ENCODE data around the gene GRIP2. TPM values are rescaled to one million over a fixed set of nuclear protein-coding genes. Genes with fewer than 3 reads are reported as not detected.

GRIP2 gene
- total RNA-seq, 3 donors from 2014 or later (not counting 1 experiment from before 2014, with no cell fraction given): not detected

DNA sequence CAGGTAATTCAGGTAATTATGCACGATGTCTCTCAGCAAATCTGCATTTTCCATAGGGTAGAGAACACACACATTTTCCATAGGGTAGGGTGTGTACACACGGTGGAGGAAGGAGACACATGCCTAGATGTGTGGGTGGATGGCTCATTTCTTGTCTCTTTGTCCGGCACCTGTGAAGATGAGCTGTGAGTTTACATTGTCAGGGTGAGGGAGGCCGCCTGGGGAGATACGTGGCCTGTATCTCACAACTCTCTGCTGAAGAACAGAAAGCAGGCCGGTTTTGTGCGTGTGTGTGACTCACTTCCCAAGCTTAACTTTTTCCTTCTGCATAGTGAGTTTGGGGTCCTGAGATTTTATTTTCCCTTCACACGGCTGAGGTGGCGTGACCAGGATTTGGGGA lies 77.4 kb downstream of the GRIP2 start:
- Histone ChIP-seq H3K9me3 (ENCODE audit: control insufficient read depth, insufficient read depth, low read length) (no peaks in the 10 kb centered on the region), H3K4me1 (ENCODE audit: control insufficient read depth, insufficient read depth, low read length) (peaks cover 8% of the 10 kb centered on the region), H3K4me3 (ENCODE audit: low read length) (no peak overlapping the region), H3K36me3 (ENCODE audit: control insufficient read depth, insufficient read depth, low read length) (peaks cover 26% of the 10 kb centered on the region), H3K27ac (ENCODE audit: low read length) (no peak overlapping the region), H3K27me3 (ENCODE audit: control insufficient read depth, insufficient read depth, low read length) (no peaks in the 10 kb centered on the region)
- DNase-seq: no peak
- Mint-ChIP-seq H3K9me3 (no peaks in the 10 kb centered on the region), H3K27me3 (ENCODE audit: low read depth in 2 of 2) (no peaks in the 10 kb centered on the region), H3K4me3 (no peak overlapping the region), H3K4me1 (peaks cover 7 to 10% of the 10 kb centered on the region in 2 donors), H3K36me3 (no peaks in the 10 kb centered on the region), H3K27ac (no peak overlapping the region)
- TF ChIP-seq, protein P1, sequence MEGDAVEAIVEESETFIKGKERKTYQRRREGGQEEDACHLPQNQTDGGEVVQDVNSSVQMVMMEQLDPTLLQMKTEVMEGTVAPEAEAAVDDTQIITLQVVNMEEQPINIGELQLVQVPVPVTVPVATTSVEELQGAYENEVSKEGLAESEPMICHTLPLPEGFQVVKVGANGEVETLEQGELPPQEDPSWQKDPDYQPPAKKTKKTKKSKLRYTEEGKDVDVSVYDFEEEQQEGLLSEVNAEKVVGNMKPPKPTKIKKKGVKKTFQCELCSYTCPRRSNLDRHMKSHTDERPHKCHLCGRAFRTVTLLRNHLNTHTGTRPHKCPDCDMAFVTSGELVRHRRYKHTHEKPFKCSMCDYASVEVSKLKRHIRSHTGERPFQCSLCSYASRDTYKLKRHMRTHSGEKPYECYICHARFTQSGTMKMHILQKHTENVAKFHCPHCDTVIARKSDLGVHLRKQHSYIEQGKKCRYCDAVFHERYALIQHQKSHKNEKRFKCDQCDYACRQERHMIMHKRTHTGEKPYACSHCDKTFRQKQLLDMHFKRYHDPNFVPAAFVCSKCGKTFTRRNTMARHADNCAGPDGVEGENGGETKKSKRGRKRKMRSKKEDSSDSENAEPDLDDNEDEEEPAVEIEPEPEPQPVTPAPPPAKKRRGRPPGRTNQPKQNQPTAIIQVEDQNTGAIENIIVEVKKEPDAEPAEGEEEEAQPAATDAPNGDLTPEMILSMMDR (IDR thresholded peaks at IDR 0.05): no peak
- WGBS (ENCODE audit: insufficient coverage): 82% methylated on average over 9 of the region's 9 CpGs
- ATAC-seq: no peak
- intact Hi-C loops (cut with micrococcal nuclease): no loop called here

DNA sequence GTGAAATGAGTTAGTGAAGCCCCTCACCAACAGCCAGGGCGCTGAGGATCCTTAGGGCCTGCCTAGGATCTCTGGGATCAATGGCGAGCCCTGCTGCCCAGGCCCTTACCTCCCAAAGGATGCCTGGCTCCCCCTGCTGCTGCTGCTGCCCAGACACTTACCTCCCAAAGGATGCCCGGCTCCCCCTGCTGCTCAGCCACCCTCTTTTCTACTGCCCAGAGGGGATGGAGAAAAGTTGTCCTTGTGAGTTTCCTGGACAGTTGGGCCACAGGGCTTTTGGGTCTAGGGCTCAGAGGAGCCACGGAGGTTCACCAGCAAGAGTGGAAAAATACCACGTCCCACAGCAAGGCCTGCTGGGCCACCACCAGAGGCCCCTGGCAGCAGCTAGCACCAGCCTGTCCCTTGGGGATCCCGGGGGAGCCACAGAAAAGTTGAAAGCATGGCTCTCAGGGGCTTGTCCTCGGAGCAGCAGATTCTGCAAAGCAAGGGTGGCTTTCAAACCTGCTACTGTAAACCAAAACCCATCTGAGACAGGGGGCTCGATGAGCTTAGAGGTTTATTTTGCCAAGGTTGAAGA lies 78.3 kb downstream of the GRIP2 start:
- peaks cover 7 to 10% of the 10 kb centered on the region in 2 donors for H3K4me1 Mint-ChIP-seq
- peak overlapping the region in 1 of 2 donors; percentile 60 for H3K27ac Mint-ChIP-seq
- no peaks in the 10 kb centered on the region for H3K9me3 ChIP-seq (ENCODE audit: control insufficient read depth, insufficient read depth, low read length)
- TF ChIP-seq, protein P1 (IDR thresholded peaks at IDR 0.05): peak; percentile 44
- H3K9me3 Mint-ChIP-seq: no peaks in the 10 kb centered on the region
- H3K27me3 ChIP-seq (ENCODE audit: control insufficient read depth, insufficient read depth, low read length): no peaks in the 10 kb centered on the region
- DNase-seq (peak; percentile 39 to 66), ATAC-seq (peak; percentile 24 to 80 (median 78))
- intact Hi-C loops (cut with micrococcal nuclease): loop anchor here (1.0 kb wide), 1 partner anchor 60 kb away; the partner anchor contains the start of gene SLC6A6
- no peaks in the 10 kb centered on the region for H3K27me3 Mint-ChIP-seq (ENCODE audit: low read depth in 2 of 2)
- H3K4me1 ChIP-seq (ENCODE audit: control insufficient read depth, insufficient read depth, low read length): peaks cover 8% of the 10 kb centered on the region
- no peak overlapping the region for H3K27ac ChIP-seq (ENCODE audit: low read length)
- H3K4me3 ChIP-seq (ENCODE audit: low read length): no peak overlapping the region
- WGBS (ENCODE audit: insufficient coverage): 81% methylated on average over 8 of the region's 8 CpGs
- H3K36me3 Mint-ChIP-seq: no peaks in the 10 kb centered on the region
- H3K36me3 ChIP-seq (ENCODE audit: control insufficient read depth, insufficient read depth, low read length): peaks cover 26% of the 10 kb centered on the region
- no peak overlapping the region for H3K4me3 Mint-ChIP-seq

DNA sequence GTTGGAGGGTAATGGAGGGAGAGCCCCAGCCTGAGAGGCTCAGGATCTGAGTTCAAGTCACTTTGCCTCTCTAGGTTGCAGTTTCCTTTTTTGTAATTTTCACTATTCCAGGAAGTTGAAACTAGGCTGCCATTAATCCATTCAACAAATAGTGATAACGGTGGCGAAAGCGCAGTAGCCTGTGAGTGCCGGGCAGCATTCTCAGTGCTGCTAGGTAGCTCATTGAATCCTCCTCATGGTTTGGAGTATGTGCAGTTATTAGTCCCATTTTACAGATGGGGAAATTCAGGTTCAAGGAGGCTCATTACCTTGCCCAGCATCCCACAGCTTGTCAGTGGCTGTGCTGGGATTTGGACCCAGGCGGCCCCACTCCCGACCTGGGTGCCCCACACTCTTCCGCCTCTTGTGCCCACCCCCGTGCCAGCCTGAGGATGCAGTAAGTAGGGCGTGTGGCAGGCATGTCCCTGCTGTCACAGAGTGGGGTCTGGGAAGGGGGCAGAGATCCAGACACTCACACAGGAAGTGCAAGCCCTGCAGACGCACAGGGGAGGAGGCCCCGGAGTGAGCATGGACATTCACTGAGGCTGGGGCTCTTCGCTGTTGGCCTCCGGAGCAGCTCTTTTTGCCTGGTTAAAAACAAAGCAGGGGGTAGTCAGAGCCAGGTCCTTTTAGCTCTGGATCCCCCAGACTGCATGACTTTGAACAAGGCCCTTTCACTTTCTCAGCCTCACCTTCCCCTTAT lies 79.0 kb downstream of the GRIP2 start:
- Mint-ChIP-seq H3K27me3 (ENCODE audit: low read depth in 2 of 2) (no peaks in the 10 kb centered on the region), H3K36me3 (no peaks in the 10 kb centered on the region), H3K27ac (peak overlapping the region in 1 of 2 donors; percentile 60), H3K4me1 (peaks cover 7 to 10% of the 10 kb centered on the region in 2 donors), H3K9me3 (no peaks in the 10 kb centered on the region), H3K4me3 (no peak overlapping the region)
- Histone ChIP-seq H3K4me3 (ENCODE audit: low read length) (no peak overlapping the region), H3K27me3 (ENCODE audit: control insufficient read depth, insufficient read depth, low read length) (no peaks in the 10 kb centered on the region), H3K9me3 (ENCODE audit: control insufficient read depth, insufficient read depth, low read length) (no peaks in the 10 kb centered on the region), H3K36me3 (ENCODE audit: control insufficient read depth, insufficient read depth, low read length) (peaks cover 26% of the 10 kb centered on the region), H3K27ac (ENCODE audit: low read length) (no peak overlapping the region), H3K4me1 (ENCODE audit: control insufficient read depth, insufficient read depth, low read length) (peaks cover 8% of the 10 kb centered on the region)
- WGBS (ENCODE audit: insufficient coverage): 94% methylated on average over 13 of the region's 13 CpGs
- TF ChIP-seq, protein P1 (IDR thresholded peaks at IDR 0.05): no peak
- ATAC-seq (no peak), DNase-seq (no peak)
- intact Hi-C loops (cut with micrococcal nuclease): loop anchor here (1.0 kb wide), 1 partner anchor 59 kb away; the partner anchor contains the start of gene SLC6A6

Data from natural killer cell (primary cell).